BJ (cell line): ENCODE results near the gene CYP11A1. TPM values are rescaled to one million over a fixed set of nuclear protein-coding genes. Genes with fewer than 3 reads are reported as not detected.

Experiments used
- CTCF ChIA-PET: fragments of 350-600 bp; formaldehyde crosslinking; extraction: SDS; loops from one replicate; lab custom pipeline; 2021; ENCODE audit warnings: antibody characterized with exemption, inconsistent platforms; lab: Yijun Ruan, JAX
- POLR2A ChIA-PET: fragments of 300-600 bp; sonication (Branson Sonifier 250); formaldehyde crosslinking; extraction: SDS; loops from one replicate; lab custom pipeline; 2021; ENCODE audit warnings: antibody characterized with exemption; lab: Charles Lee
- DNase-seq: peaks from one replicate; pipeline ENCODE4 v3.0.0-alpha.2; 2011; ENCODE audit warnings: low read depth
- H3K27me3 ChIP-seq: 2 replicates; pipeline ENCODE4 v1.6.0; 2011; ENCODE audit warnings: low read length; ENCODE audit not compliant: control insufficient read depth, insufficient read depth
- H3K36me3 ChIP-seq: 2 replicates; pipeline ENCODE4 v1.5.1; 2011; ENCODE audit warnings: low read length; ENCODE audit not compliant: control insufficient read depth, insufficient read depth
- H3K4me3 ChIP-seq: 2 replicates; pipeline ENCODE4 v1.5.1; 2011; ENCODE audit warnings: low read depth, mild to moderate bottlenecking, control low read depth, low read length
- CTCF ChIP-seq: IDR thresholded peaks from 2 replicates; pipeline ENCODE4 v1.5.1; 2011; ENCODE audit warnings: low read depth, mild to moderate bottlenecking, control low read depth, inconsistent platforms, low read length, moderate library complexity; ENCODE audit not compliant: insufficient read depth
- polyA plus RNA-seq: library from polyadenylated mRNA; depleted of rRNA; stranded (reverse); fragments of >200 nt; gene quantifications from 2 replicates; pipeline ENCODE4 v1.2.3, GENCODE V29; 2011; rRNA removed
- small RNA-seq: library from RNA; depleted of rRNA; stranded (forward); fragments of <200 nt; gene quantifications from one replicate; pipeline ENCODE3, GENCODE V24; 2012; ENCODE audit warnings: low replicate concordance, low read depth; ENCODE audit not compliant: insufficient read length

CYP11A1 gene
- polyA plus RNA-seq, 1 experiment, result 0.70 TPM

DNA sequence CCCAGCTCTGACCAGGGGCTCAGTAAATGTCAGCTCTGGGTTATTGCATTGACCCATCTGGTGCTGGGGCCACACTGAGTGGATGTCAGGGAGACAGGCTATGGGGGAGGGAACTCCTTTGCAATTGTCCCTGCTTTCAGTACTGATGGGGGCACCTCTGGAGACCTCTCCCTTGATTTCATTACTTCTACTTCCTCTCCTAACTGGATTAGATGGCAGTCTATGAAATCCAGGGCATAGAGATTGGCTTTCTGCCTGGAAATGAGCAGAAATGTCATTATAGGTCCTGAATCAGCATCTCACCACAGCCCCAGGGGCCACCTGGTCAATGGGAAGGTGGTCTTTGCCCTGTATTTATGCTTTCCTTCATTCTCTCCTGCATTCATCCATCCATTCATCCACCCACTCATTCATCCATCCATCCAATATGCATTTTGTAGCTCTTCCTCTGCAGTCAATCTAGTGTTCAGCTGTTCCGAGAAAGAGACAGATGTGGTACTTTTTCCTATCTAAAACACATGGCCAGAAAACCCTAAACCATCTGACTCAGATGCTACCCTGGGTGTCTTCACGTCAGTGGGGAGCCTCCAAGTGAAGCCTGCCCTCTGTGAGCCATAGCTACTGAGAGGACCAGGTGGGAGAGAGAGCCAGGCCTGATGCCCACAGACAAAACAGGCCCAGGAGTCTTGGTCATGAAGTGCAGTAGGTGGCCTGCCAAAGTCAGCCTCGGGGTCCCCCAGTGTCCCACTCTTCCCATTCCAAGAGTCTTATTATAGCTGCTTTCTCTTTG is 74.2 kb downstream of the CYP11A1 start:
- no peak for TF ChIP-seq CTCF
- DNase-seq, result no peak
- ChIA-PET POLR2A (no interaction called here), CTCF (interaction anchor here (1.0 to 4.9 kb wide), 3 partner anchors 15 to 19 kb away, joined by 3 to 24 read pairs (median 4); no protein-coding TSS in a partner anchor)
- Histone ChIP-seq H3K36me3 (no peaks in the 10 kb centered on the region), H3K27me3 (peaks cover 8% of the 10 kb centered on the region), H3K4me3 (no peak overlapping the region)

- ChIA-PET POLR2A (no interaction called here), CTCF (interaction anchor here (0.5 to 4.9 kb wide), 7 partner anchors 11 to 517 kb away, joined by 3 to 24 read pairs (median 3); partner anchors contain the start of gene STRA6)
- DNase-seq, result no peak
- Histone ChIP-seq H3K27me3 (peaks cover 5% of the 10 kb centered on the region), H3K36me3 (no peaks in the 10 kb centered on the region), H3K4me3 (no peak overlapping the region)
- TF ChIP-seq CTCF, result no peak
Measured at GRCh38 chr15:74291101-74292071, 76.1 kb downstream of the CYP11A1 start.

GRCh38 chr15:74290645-74291044 is 76.8 kb downstream of the CYP11A1 start:
- DNase-seq, result no peak
- Histone ChIP-seq H3K36me3 (no peaks in the 10 kb centered on the region), H3K27me3 (peaks cover 2% of the 10 kb centered on the region), H3K4me3 (no peak overlapping the region)
- no peak for TF ChIP-seq CTCF
- ChIA-PET CTCF (interaction anchor here (1.6 to 4.9 kb wide), 2 partner anchors 17 to 25 kb away, joined by 4 to 24 read pairs; no protein-coding TSS in a partner anchor), POLR2A (no interaction called here)

GRCh38 chr15:74289671-74290070 is 77.8 kb downstream of the CYP11A1 start:
- Histone ChIP-seq H3K27me3 (peaks cover 4% of the 10 kb centered on the region), H3K36me3 (no peaks in the 10 kb centered on the region), H3K4me3 (no peak overlapping the region)
- POLR2A ChIA-PET, result no interaction called here
- TF ChIP-seq CTCF, result no peak
- no peak for DNase-seq
- CTCF ChIA-PET, result interaction anchor here (0.7 to 4.9 kb wide), 4 partner anchors 13 to 161 kb away, joined by 3 to 24 read pairs (median 4); no protein-coding TSS in a partner anchor

Small RNAs within 50 kb of the gene (small RNA-seq; reads per million reads assigned to genes)
- gene MIR6881, result not detected

Other genes starting within 250 kb of the CYP11A1 start
- gene ISLR2, start 237.1 kb downstream of the CYP11A1 start, polyA plus RNA-seq, result 0.02 TPM in 2 replicates
- 33.7 and 64.0 TPM in 2 replicates for gene ISLR, start 193.9 kb downstream of the CYP11A1 start, polyA plus RNA-seq
- gene STRA6, start 164.9 kb downstream of the CYP11A1 start, polyA plus RNA-seq, result 8.9 and 10.9 TPM in 2 replicates
- gene CCDC33, start 131.3 kb downstream of the CYP11A1 start, polyA plus RNA-seq, result 0.18 and 0.26 TPM in 2 replicates
- gene SEMA7A, start 66.3 kb upstream of the CYP11A1 start, polyA plus RNA-seq, result 14.1 and 22.7 TPM in 2 replicates
- gene UBL7, start 93.5 kb upstream of the CYP11A1 start, polyA plus RNA-seq, result 69.4 and 87.3 TPM in 2 replicates
- 1.2 and 1.5 TPM in 2 replicates for gene ARID3B, start 173.6 kb upstream of the CYP11A1 start, polyA plus RNA-seq
- 45.2 and 58.3 TPM in 2 replicates for gene CLK3, start 248.2 kb upstream of the CYP11A1 start, polyA plus RNA-seq